WERI-Rb-1 (cell line): ENCODE measurements around the gene LRRC72.
"Not testable (repeated sequence)": the region's sequence is repeated elsewhere in the genome, so short reads cannot be mapped to it uniquely, and the experiment has no call there.

Source experiments
- DNase-seq: peaks from one replicate; pipeline ENCODE4 v3.0.0-alpha.2; 2020
- H3K27ac ChIP-seq: fragments of 250-450 bp; sonication (Bioruptor Pico); 2 replicates; pipeline ENCODE4 v1.5.1; 2020; ENCODE audit warnings: mild to moderate bottlenecking, moderate library complexity
- H3K27me3 ChIP-seq: fragments of 250-450 bp; sonication (Bioruptor Pico); 2 replicates; pipeline ENCODE4 v1.5.1; 2021; ENCODE audit warnings: mild to moderate bottlenecking, low read depth, moderate library complexity; ENCODE audit not compliant: insufficient read depth, severe bottlenecking
- H3K36me3 ChIP-seq: fragments of 250-450 bp; sonication (Bioruptor Pico); 2 replicates; pipeline ENCODE4 v1.5.1; 2020; ENCODE audit warnings: mild to moderate bottlenecking, moderate library complexity
- H3K4me3 ChIP-seq: 2 replicates; pipeline ENCODE4 v1.5.1; 2011; ENCODE audit warnings: low read depth, mild to moderate bottlenecking, control low read depth, low read length
- H3K9me3 ChIP-seq: fragments of 250-450 bp; sonication (Bioruptor Pico); 2 replicates; pipeline ENCODE4 v1.5.1; 2021; ENCODE audit warnings: mild to moderate bottlenecking, moderate library complexity; ENCODE audit not compliant: severe bottlenecking
- CTCF ChIP-seq: IDR thresholded peaks from 2 replicates; pipeline ENCODE4 v1.5.1; 2011; ENCODE audit warnings: low read depth, mild to moderate bottlenecking, control low read depth, inconsistent platforms, low read length

Gene LRRC72

GRCh38 chr7:16592395-16592794, 65.8 kb downstream of the LRRC72 start:
- H3K4me3 ChIP-seq: no peak overlapping the region
- H3K36me3 ChIP-seq: no peaks in the 10 kb centered on the region
- no peak overlapping the region for H3K27ac ChIP-seq
- no peak for TF ChIP-seq CTCF
- H3K27me3 ChIP-seq: no peaks in the 10 kb centered on the region
- DNase-seq: no peak
- H3K9me3 ChIP-seq: no peaks in the 10 kb centered on the region

GRCh38 chr7:16594061-16594460, 67.4 kb downstream of the LRRC72 start:
- TF ChIP-seq CTCF: no peak
- DNase-seq: no peak
- Histone ChIP-seq H3K36me3 (no peaks in the 10 kb centered on the region), H3K4me3 (no peak overlapping the region), H3K9me3 (no peaks in the 10 kb centered on the region), H3K27ac (no peak overlapping the region), H3K27me3 (no peaks in the 10 kb centered on the region)

- Histone ChIP-seq H3K27ac (no peak overlapping the region), H3K36me3 (no peaks in the 10 kb centered on the region), H3K9me3 (no peaks in the 10 kb centered on the region), H3K4me3 (no peak overlapping the region), H3K27me3 (no peaks in the 10 kb centered on the region)
- no peak for DNase-seq
- TF ChIP-seq CTCF: no peak
Observed at GRCh38 chr7:16594676-16595075, 68.1 kb downstream of the LRRC72 start.

GRCh38 chr7:16595596-16595995, 69.0 kb downstream of the LRRC72 start:
- not testable (repeated sequence) for H3K27ac ChIP-seq, H3K4me3 ChIP-seq, DNase-seq, H3K36me3 ChIP-seq, H3K9me3 ChIP-seq, H3K27me3 ChIP-seq

- H3K36me3 ChIP-seq: peaks cover 9% of the 10 kb centered on the region
- no peak for TF ChIP-seq CTCF
- H3K9me3 ChIP-seq: no peaks in the 10 kb centered on the region
- no peaks in the 10 kb centered on the region for H3K27me3 ChIP-seq
- DNase-seq: no peak
- H3K27ac ChIP-seq: no peak overlapping the region
- H3K4me3 ChIP-seq: no peak overlapping the region
Observed at GRCh38 chr7:16598015-16598414, 71.4 kb downstream of the LRRC72 start.

- H3K9me3 ChIP-seq: no peaks in the 10 kb centered on the region
- H3K4me3 ChIP-seq: no peak overlapping the region
- DNase-seq: no peak
- no peak for TF ChIP-seq CTCF
- H3K27me3 ChIP-seq: no peaks in the 10 kb centered on the region
- H3K27ac ChIP-seq: no peak overlapping the region
- peaks cover 21% of the 10 kb centered on the region for H3K36me3 ChIP-seq
Observed at GRCh38 chr7:16599860-16600259, 73.2 kb downstream of the LRRC72 start.

- peaks cover 26% of the 10 kb centered on the region for H3K36me3 ChIP-seq
Observed at GRCh38 chr7:16603633-16604032, 77.0 kb downstream of the LRRC72 start.

More at GRCh38 chr7:16603633-16604032, 77.0 kb downstream of the LRRC72 start:
- Histone ChIP-seq H3K27ac (no peak overlapping the region), H3K9me3 (no peaks in the 10 kb centered on the region), H3K4me3 (no peak overlapping the region), H3K27me3 (no peaks in the 10 kb centered on the region)
- DNase-seq: no peak
- no peak for TF ChIP-seq CTCF
